Testis (tissue), 3 donors: ENCODE measurements around the gene DAP. TPM values are rescaled to one million over a fixed set of nuclear protein-coding genes. Genes with fewer than 3 reads are reported as not detected.

ENCODE experiments used
- DNase-seq: peaks from one replicate; pipeline ENCODE4 v3.0.0-alpha.2; 2019
- H3K27ac ChIP-seq, 2 donors: fragments of 200-600 bp; sonication (generic); one replicate each; pipeline ENCODE4 v1.5.1; 2019
- H3K27me3 ChIP-seq: fragments of 200-600 bp; sonication (generic); one replicate; pipeline ENCODE4 v1.5.1; 2019
- H3K36me3 ChIP-seq: fragments of 200-600 bp; sonication (generic); one replicate; pipeline ENCODE4 v1.5.1; 2017; ENCODE audit warnings: low read depth; ENCODE audit errors: missing control alignments
- H3K4me1 ChIP-seq: fragments of 200-600 bp; sonication (generic); one replicate; pipeline ENCODE4 v1.5.1; 2019
- H3K4me3 ChIP-seq, 2 donors: fragments of 200-600 bp; sonication (generic); one replicate each; pipeline ENCODE4 v1.5.1; 2017 to 2019
- H3K9me3 ChIP-seq: fragments of 200-600 bp; sonication (generic); one replicate; pipeline ENCODE4 v1.5.1; 2017
- CTCF ChIP-seq, 3 experiments: fragments of 450-650 bp in 2 of 3; fragments of 200-600 bp in 1 of 3; sonication (generic) in 1 of 3; IDR thresholded peaks; one replicate each; pipeline ENCODE4 v1.5.1; 2016 to 2019; ENCODE audit warnings: antibody characterized with exemption in 3 of 3, mild to moderate bottlenecking in 2 of 3, moderate library complexity in 1 of 3
- POLR2A ChIP-seq: fragments of 450-650 bp; IDR thresholded peaks from one replicate; pipeline ENCODE4 v1.6.1; 2017; ENCODE audit warnings: antibody characterized with exemption, mild to moderate bottlenecking, moderate library complexity
- WGBS, 2 donors: methylation state at CpG; one replicate each; pipeline ENCODE4 v1.1.5; 2018; 5-methylcytosine and 5-hydroxymethylcytosine counted together
- intact Hi-C: fragments of 100-400 bp; cut with DNase I; formaldehyde crosslinking; loops from one replicate; pipeline ENCODE4 v1.15.1; 2023; ENCODE audit warnings: low total_unique reads
- polyA plus RNA-seq: library from polyadenylated mRNA; stranded (reverse); fragments of 350-450 nt; fragmentation: Illumina TruSeq; extraction: RNeasy Lipid Tissue Mini Kit (QIAGEN cat#74804); gene quantifications from one replicate; pipeline ENCODE4 v1.2.3, GENCODE V29; 2014; ENCODE audit warnings: low read depth, low replicate concordance; ENCODE audit not compliant: insufficient read depth
- total RNA-seq, 2 donors: library from RNA; depleted of rRNA; stranded (reverse); fragments of >200 nt; gene quantifications; one replicate each; pipeline ENCODE4 v1.2.3, GENCODE V29; 2016

DAP gene
- total and polyA plus RNA-seq, 3 donors from 2014 or later, result 46.3 to 92.2 (median 48.1) TPM

DNA sequence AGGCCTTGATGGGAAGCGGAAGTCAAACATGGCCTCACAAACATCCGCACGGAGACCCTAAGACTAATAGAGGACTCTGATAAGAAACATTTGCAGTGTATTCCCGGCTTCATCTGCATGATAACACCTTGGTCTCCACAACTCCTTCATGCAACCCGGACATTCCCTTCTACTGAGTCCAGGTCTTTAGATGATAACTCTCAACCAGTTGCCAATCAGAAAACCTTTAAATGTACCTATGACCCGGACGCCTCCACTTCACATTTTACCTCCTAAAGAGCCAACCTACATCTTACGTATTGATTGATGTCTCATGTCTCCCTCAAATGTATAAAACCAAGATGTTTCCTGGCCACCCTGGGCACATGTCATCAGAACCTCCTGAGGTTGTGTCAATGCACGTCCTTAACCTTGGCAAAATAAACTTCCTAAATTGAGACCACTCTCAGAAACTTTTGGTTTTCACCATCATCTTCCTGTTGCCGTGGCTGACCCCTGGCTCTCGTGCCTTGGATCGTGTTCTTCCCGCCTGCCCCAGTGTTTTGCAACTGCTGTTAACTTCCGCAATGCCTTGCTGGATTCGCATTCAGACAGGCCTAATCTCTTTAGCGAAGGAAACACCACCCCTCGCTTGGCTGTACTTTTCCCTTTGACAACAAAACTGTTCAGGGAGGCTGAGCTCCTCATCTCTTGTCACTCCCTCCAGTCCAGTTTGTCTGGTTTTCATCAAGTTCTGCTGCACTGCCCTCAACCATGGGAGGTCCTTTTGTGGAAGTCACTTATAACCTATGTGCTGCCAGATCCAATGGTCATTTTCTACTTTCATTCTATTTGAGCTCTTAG, 1.1 kb upstream of the DAP start:
- peak overlapping the region; percentile 97 to 98 for H3K27ac ChIP-seq
- 52 to 56% methylated on average over 17 of the region's 17 CpGs for WGBS, 2 donors
- no peak for TF ChIP-seq POLR2A
- no peak for TF ChIP-seq CTCF (IDR thresholded peaks at IDR 0.05)
- intact Hi-C loops, result no loop called here
- peak; percentile 38 for DNase-seq
- H3K27me3 ChIP-seq, result no peaks in the 10 kb centered on the region
- peaks cover 6% of the 10 kb centered on the region for H3K4me1 ChIP-seq
- no peaks in the 10 kb centered on the region for H3K36me3 ChIP-seq
- H3K4me3 ChIP-seq, result peak overlapping the region; percentile 67 to 91
- no peaks in the 10 kb centered on the region for H3K9me3 ChIP-seq

- no peak for DNase-seq
- WGBS, 2 donors, result 0 to 2% methylated on average over 12 to 33 of the region's 42 CpGs
- H3K4me3 ChIP-seq, result peak overlapping the region; percentile 67 to 91
- intact Hi-C loops, result no loop called here
- H3K36me3 ChIP-seq, result no peaks in the 10 kb centered on the region
- no peaks in the 10 kb centered on the region for H3K9me3 ChIP-seq
- peaks cover 6% of the 10 kb centered on the region for H3K4me1 ChIP-seq
- H3K27ac ChIP-seq, result peak overlapping the region; percentile 80 to 98
- TF ChIP-seq CTCF (IDR thresholded peaks at IDR 0.05) (no peak), POLR2A (no peak)
- H3K27me3 ChIP-seq, result no peaks in the 10 kb centered on the region
These were observed 181 bp downstream of the DAP start for GRCh38 chr5:10760921-10761184.

GRCh38 chr5:10760096-10760920, 726 bp downstream of the DAP start:
- TF ChIP-seq CTCF (IDR thresholded peaks at IDR 0.05), result no peak
- no peak for TF ChIP-seq POLR2A
- WGBS, 2 donors, result 2 to 4% methylated on average over 26 to 39 of the region's 43 CpGs
- no peaks in the 10 kb centered on the region for H3K36me3 ChIP-seq
- no peaks in the 10 kb centered on the region for H3K9me3 ChIP-seq
- H3K4me1 ChIP-seq, result peaks cover 6% of the 10 kb centered on the region
- peak; percentile 72 for DNase-seq
- H3K27ac ChIP-seq, result peak overlapping the region; percentile 80 to 98
- peak overlapping the region; percentile 67 to 91 for H3K4me3 ChIP-seq
- intact Hi-C loops, result no loop called here
- H3K27me3 ChIP-seq, result no peaks in the 10 kb centered on the region

DNA sequence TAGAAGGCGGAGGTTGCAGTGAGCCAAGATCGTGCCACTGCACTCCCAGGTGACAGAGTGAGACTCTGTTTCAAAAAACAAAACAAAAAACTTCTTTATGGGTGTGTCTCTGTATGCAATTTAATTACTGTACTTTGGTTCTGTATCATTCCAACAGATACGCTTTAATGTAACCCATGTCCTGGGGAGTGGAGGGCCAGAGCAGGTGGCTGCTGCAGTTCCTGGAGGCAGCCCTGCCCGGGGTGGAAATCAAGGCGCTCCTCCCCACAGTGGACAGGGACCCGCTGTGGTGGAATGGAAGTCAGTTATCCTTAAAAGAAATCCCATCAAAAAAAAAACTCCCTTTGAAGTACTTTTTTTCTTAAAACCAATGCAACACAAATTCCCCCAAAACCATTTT, 1.9 kb downstream of the DAP start:
- Histone ChIP-seq H3K4me3 (no peak overlapping the region), H3K4me1 (peaks cover 6% of the 10 kb centered on the region), H3K36me3 (no peaks in the 10 kb centered on the region), H3K27ac (no peak overlapping the region), H3K9me3 (no peaks in the 10 kb centered on the region), H3K27me3 (no peaks in the 10 kb centered on the region)
- DNase-seq, result no peak
- intact Hi-C loops, result no loop called here
- 78 to 88% methylated on average over 6 of the region's 6 CpGs for WGBS, 2 donors
- TF ChIP-seq POLR2A (no peak), CTCF (IDR thresholded peaks at IDR 0.05) (no peak)
